ENCODE measurements around the gene KIF6.

Gene KIF6

GRCh38 chr6:39602601-39603519 lies 122.3 kb downstream of the KIF6 start:
- H3K4me1 Mint-ChIP-seq (ENCODE audit: low read depth) = no peaks in the 10 kb centered on the region

DNA sequence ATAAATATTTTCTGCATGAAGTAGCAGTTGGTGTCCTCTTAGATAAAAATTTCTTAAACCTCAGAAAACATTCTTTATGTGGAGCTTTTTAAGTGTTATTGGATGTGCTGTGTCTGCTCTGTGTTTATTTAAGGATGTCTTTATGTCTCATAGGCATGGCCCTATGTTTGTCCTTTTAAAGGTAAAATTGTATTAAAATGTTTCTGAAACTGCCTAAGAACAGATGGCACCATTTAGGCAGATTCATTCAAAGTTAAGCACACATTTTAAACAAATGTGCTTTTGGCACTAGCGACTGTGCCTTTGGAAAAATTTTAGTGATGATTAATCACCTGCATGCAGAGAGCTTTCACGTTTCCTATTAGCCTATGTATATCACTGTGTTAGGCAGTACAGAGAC lies 125.2 kb downstream of the KIF6 start:
- Mint-ChIP-seq H3K4me3 (no peak overlapping the region), H3K36me3 (ENCODE audit: low read depth) (no peaks in the 10 kb centered on the region), H3K27ac (no peak overlapping the region), H3K27me3 (peaks cover 17% of the 10 kb centered on the region), H3K9me3 (no peaks in the 10 kb centered on the region), H3K4me1 (ENCODE audit: low read depth) (no peaks in the 10 kb centered on the region)

More at GRCh38 chr6:39602601-39603519, 122.3 kb downstream of the KIF6 start:
- Mint-ChIP-seq H3K27ac (no peak overlapping the region), H3K4me3 (no peak overlapping the region), H3K27me3 (peaks cover 20% of the 10 kb centered on the region), H3K9me3 (no peaks in the 10 kb centered on the region), H3K36me3 (ENCODE audit: low read depth) (no peaks in the 10 kb centered on the region)

GRCh38 chr6:39599341-39599740 lies 125.9 kb downstream of the KIF6 start:
- H3K9me3 Mint-ChIP-seq = no peaks in the 10 kb centered on the region
- H3K36me3 Mint-ChIP-seq (ENCODE audit: low read depth) = no peaks in the 10 kb centered on the region
- H3K4me1 Mint-ChIP-seq (ENCODE audit: low read depth) = no peaks in the 10 kb centered on the region
- no peak overlapping the region for H3K4me3 Mint-ChIP-seq
- peaks cover 17% of the 10 kb centered on the region for H3K27me3 Mint-ChIP-seq
- H3K27ac Mint-ChIP-seq = no peak overlapping the region

- peaks cover 21% of the 10 kb centered on the region for H3K27me3 Mint-ChIP-seq
- no peak overlapping the region for H3K4me3 Mint-ChIP-seq
- no peaks in the 10 kb centered on the region for H3K9me3 Mint-ChIP-seq
- H3K36me3 Mint-ChIP-seq (ENCODE audit: low read depth) = no peaks in the 10 kb centered on the region
- H3K27ac Mint-ChIP-seq = no peak overlapping the region
- H3K4me1 Mint-ChIP-seq (ENCODE audit: low read depth) = no peaks in the 10 kb centered on the region
Measured at GRCh38 chr6:39594285-39594684, 130.9 kb downstream of the KIF6 start.

GRCh38 chr6:39593646-39594045 lies 131.6 kb downstream of the KIF6 start:
- H3K4me3 Mint-ChIP-seq = no peak overlapping the region
- peaks cover 21% of the 10 kb centered on the region for H3K27me3 Mint-ChIP-seq
- H3K9me3 Mint-ChIP-seq = no peaks in the 10 kb centered on the region
- no peaks in the 10 kb centered on the region for H3K4me1 Mint-ChIP-seq (ENCODE audit: low read depth)
- no peak overlapping the region for H3K27ac Mint-ChIP-seq
- no peaks in the 10 kb centered on the region for H3K36me3 Mint-ChIP-seq (ENCODE audit: low read depth)

- no peaks in the 10 kb centered on the region for H3K36me3 Mint-ChIP-seq (ENCODE audit: low read depth)
- peaks cover 18% of the 10 kb centered on the region for H3K27me3 Mint-ChIP-seq
- H3K9me3 Mint-ChIP-seq = no peaks in the 10 kb centered on the region
- no peak overlapping the region for H3K27ac Mint-ChIP-seq
- H3K4me3 Mint-ChIP-seq = no peak overlapping the region
- no peaks in the 10 kb centered on the region for H3K4me1 Mint-ChIP-seq (ENCODE audit: low read depth)
Measured at GRCh38 chr6:39590871-39591393, 134.3 kb downstream of the KIF6 start.

GRCh38 chr6:39587080-39587479 lies 138.1 kb downstream of the KIF6 start:
- Mint-ChIP-seq H3K4me1 (ENCODE audit: low read depth) (no peaks in the 10 kb centered on the region), H3K27me3 (peaks cover 19% of the 10 kb centered on the region), H3K9me3 (no peaks in the 10 kb centered on the region), H3K27ac (no peak overlapping the region), H3K4me3 (no peak overlapping the region), H3K36me3 (ENCODE audit: low read depth) (no peaks in the 10 kb centered on the region)

- Mint-ChIP-seq H3K27me3 (peaks cover 12% of the 10 kb centered on the region), H3K9me3 (no peaks in the 10 kb centered on the region), H3K4me1 (ENCODE audit: low read depth) (no peaks in the 10 kb centered on the region), H3K4me3 (no peak overlapping the region), H3K36me3 (ENCODE audit: low read depth) (no peaks in the 10 kb centered on the region), H3K27ac (no peak overlapping the region)
Measured at GRCh38 chr6:39585641-39586040, 139.6 kb downstream of the KIF6 start.

DNA sequence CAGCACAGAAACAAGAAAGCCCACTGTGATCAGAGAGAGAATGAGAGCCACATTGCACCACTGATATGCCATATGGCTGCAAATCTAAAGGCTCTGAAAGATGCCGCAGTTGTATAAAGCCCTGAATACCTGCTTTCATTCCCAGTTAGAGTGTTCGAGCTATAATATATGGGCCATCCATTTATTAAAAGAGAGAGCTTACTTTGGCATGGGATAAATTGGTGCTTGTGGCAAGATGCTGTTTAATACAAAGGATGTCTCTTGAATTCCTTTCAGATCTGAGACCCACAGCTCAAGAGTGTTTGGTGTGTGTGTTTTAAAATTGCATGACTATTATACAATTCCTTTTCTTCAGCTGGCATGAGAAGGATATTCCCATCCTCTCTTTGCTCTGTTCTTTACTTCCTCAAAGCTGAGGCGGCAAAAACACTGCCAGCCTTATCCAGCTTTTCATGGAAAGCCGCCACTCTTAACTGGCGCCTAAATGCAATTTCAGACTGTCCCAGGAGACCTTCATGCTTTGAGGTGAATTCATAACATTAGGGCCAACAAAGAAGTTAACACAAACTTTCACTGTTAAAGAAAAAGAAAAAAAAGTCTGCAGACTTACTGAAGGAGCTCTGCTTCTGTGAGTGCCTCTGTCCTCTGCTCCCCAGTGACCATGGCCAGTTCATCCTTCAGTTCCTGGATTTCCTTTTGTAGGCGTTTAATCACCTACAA lies 147.6 kb downstream of the KIF6 start:
- no peak overlapping the region for H3K4me3 Mint-ChIP-seq
- H3K27me3 Mint-ChIP-seq = peaks cover 27% of the 10 kb centered on the region
- no peaks in the 10 kb centered on the region for H3K36me3 Mint-ChIP-seq (ENCODE audit: low read depth)
- H3K4me1 Mint-ChIP-seq (ENCODE audit: low read depth) = no peaks in the 10 kb centered on the region
- no peak overlapping the region for H3K27ac Mint-ChIP-seq
- H3K9me3 Mint-ChIP-seq = no peaks in the 10 kb centered on the region

DNA sequence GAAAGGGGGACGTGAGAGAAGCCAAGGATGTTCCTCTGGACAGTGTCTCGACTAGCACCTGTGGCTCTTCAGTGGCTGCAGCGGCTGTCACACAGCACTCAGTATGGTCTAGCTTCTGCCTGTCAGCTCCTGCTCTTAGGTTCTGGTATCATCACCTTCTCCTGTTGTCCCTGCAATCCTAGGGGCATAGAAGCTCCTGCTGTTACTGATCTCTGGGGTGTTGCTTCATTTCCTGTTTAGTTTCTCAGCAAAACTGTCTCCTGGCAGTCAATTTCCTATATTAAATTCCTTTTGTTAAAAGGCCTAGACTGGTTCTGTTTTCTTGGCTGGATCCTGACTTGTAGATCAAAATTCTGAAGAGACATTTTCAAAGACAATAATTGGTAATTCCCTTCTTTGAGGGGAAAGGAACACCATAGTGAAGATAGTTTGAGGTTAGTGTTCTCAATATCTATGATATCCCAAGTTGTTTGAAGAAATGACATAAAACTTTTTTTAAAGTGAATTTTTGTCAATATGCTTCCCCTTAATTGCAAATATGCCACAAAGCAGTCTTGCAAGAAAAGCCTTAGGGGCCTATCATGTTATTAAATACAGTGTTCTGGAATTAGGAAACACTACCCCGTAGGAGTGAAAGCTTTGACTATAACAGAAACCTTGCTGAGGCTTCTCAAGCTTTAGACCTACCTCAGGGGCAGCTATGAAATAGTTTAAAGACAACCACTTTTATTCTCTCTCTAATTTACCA lies 148.5 kb downstream of the KIF6 start:
- H3K27me3 Mint-ChIP-seq = peaks cover 27% of the 10 kb centered on the region
- H3K4me1 Mint-ChIP-seq (ENCODE audit: low read depth) = no peaks in the 10 kb centered on the region
- no peaks in the 10 kb centered on the region for H3K36me3 Mint-ChIP-seq (ENCODE audit: low read depth)
- H3K27ac Mint-ChIP-seq = no peak overlapping the region
- no peaks in the 10 kb centered on the region for H3K9me3 Mint-ChIP-seq
- no peak overlapping the region for H3K4me3 Mint-ChIP-seq

DNA sequence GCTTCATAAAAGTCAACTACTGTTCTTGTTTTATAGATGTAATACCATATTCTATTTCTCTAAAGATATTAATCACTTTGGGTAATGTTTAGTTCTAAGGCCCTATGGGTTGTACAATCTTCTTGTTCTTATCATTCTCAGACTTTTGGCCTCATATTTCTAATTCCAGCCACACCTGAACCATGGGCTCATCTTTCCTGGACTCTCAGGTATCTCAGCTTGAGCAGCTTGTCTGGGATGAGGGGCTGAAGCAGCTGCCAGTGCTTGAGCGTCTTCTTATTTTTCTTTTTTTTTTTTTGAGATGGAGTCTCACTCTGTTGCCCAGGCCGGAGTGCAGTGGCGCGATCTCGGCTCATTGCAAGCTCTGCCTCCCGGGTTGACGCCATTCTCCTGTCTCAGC lies 150.2 kb downstream of the KIF6 start:
- Mint-ChIP-seq H3K4me3 (no peak overlapping the region), H3K36me3 (ENCODE audit: low read depth) (no peaks in the 10 kb centered on the region), H3K27me3 (peaks cover 29% of the 10 kb centered on the region), H3K27ac (no peak overlapping the region), H3K4me1 (ENCODE audit: low read depth) (no peaks in the 10 kb centered on the region), H3K9me3 (no peaks in the 10 kb centered on the region)

GRCh38 chr6:39573541-39573940 lies 151.7 kb downstream of the KIF6 start:
- H3K4me1 Mint-ChIP-seq (ENCODE audit: low read depth) = no peaks in the 10 kb centered on the region
- no peak overlapping the region for H3K27ac Mint-ChIP-seq
- no peaks in the 10 kb centered on the region for H3K36me3 Mint-ChIP-seq (ENCODE audit: low read depth)
- peaks cover 24% of the 10 kb centered on the region for H3K27me3 Mint-ChIP-seq
- no peaks in the 10 kb centered on the region for H3K9me3 Mint-ChIP-seq
- no peak overlapping the region for H3K4me3 Mint-ChIP-seq

DNA sequence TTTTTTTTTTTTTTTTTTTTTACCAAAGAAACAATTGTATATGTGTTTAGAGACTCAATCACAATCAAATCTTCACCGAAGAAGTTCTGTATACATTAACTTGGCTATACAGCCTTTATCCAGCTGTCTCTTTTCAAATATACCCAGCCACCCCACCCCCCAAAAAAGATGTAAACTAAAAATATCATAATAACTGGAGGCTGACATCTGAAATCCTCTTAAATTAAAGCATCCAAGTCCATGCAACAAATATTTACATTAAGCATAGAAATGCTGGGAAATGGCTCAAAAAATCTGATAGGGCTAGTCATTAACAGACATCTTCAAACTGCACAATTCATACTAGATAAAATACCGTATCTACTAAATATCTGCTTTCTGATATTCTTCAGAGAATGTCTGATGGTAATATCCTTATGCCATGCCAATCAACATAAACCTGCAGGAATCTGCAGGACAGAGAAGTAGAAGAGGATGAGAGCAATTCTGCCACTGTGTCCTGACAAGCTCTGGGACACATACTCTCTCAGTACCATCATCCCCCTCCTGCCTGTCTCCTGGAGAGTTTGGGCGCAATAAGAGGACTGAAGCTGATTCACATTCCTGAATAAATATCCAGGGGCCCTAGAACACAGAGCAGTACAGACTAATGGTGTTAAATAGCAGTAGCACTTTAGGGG lies 152.4 kb downstream of the KIF6 start:
- no peaks in the 10 kb centered on the region for H3K9me3 Mint-ChIP-seq
- peaks cover 24% of the 10 kb centered on the region for H3K27me3 Mint-ChIP-seq
- H3K4me3 Mint-ChIP-seq = no peak overlapping the region
- H3K27ac Mint-ChIP-seq = no peak overlapping the region
- H3K4me1 Mint-ChIP-seq (ENCODE audit: low read depth) = no peaks in the 10 kb centered on the region
- H3K36me3 Mint-ChIP-seq (ENCODE audit: low read depth) = no peaks in the 10 kb centered on the region

DNA sequence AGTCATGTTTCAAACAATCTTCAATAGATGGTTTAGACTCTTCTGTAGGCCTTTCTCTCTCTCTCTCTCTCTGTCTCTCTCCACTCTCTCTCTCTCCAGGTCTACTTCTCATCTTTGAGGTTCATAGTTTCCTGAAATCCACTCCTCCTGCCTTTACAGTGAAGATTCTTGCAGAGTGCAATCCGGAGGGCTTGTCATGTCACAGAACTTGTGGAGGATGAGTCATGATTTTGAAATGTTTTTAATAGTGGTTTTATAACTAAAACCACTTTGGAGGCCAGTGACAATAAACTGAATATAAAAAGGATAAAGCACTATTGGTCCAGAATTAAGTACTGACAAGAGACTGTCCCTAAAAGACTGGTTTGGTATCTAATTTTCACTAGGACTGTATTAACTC lies 156.3 kb downstream of the KIF6 start:
- Mint-ChIP-seq H3K36me3 (ENCODE audit: low read depth) (no peaks in the 10 kb centered on the region), H3K27ac (no peak overlapping the region), H3K4me3 (no peak overlapping the region), H3K9me3 (no peaks in the 10 kb centered on the region), H3K27me3 (peaks cover 8% of the 10 kb centered on the region), H3K4me1 (ENCODE audit: low read depth) (no peaks in the 10 kb centered on the region)
